ENCODE measurements around the gene SMYD3. TPM values are rescaled to one million over a fixed set of nuclear protein-coding genes. Genes with fewer than 3 reads are reported as not detected.

Gene SMYD3
- total and polyA plus RNA-seq, 2 donors = 22.0 to 27.0 TPM

DNA sequence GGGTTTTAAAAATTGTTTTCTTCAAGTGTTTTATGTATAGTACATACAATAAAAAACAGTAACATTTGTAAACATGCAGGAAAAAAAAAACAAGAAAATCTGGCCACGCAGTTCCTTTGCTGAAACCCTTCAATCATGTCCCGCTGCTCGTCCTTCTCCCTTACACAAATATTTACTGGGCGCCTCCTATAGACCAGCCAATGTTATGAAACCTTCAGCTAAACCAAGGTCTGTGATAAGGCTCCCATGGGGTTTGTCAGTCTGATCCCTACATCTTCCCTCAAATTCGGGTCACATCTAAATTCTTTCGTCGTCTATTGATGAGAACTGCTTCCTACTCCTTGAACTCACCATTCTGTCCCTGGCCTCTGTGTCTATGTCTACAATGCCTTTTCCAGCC is 583.9 kb downstream of the SMYD3 start:
- H3K9me3 ChIP-seq (ENCODE audit: control insufficient read depth in 2 of 2, insufficient read depth in 1 of 2, low read length in 1 of 2) = no peaks in the 10 kb centered on the region
- H3K4me3 ChIP-seq (ENCODE audit: low read length in 2 of 2) = no peak overlapping the region
- no peaks in the 10 kb centered on the region for H3K36me3 ChIP-seq (ENCODE audit: control insufficient read depth in 2 of 2, insufficient read depth in 2 of 2, low read length in 1 of 2)
- H3K4me1 ChIP-seq (ENCODE audit: control insufficient read depth in 2 of 2, insufficient read depth in 2 of 2, low read length in 2 of 2) = no peaks in the 10 kb centered on the region
- DNase-seq (ENCODE audit: low read depth in 6 of 9, low spot score in 9 of 9) = no peak
- 98% methylated on average over 7 of the region's 7 CpGs for WGBS
- H3K27ac ChIP-seq (ENCODE audit: low read depth in 1 of 2, low read length in 1 of 2) = no peak overlapping the region
- no peaks in the 10 kb centered on the region for H3K27me3 ChIP-seq (ENCODE audit: control insufficient read depth in 2 of 2, insufficient read depth in 1 of 2, low read length in 1 of 2)

DNA sequence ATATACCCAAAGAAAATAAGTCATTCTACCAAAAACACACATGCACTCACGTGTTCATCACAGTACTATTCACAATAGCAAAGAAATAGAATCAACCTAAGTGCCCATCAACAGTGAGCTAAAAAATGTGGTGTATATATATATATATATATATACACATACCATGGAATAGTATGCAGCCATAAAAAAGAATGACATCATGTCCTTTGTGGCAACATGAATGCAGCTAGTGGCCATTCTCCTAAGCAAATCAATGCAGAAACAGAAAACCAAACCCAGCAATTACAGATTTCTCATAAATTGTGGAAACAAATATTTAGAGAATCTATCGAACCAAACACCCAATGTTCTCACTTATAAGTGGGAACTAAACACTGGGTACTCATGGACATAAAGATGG is 585.7 kb downstream of the SMYD3 start:
- no peaks in the 10 kb centered on the region for H3K36me3 ChIP-seq (ENCODE audit: control insufficient read depth in 2 of 2, insufficient read depth in 2 of 2, low read length in 1 of 2)
- H3K9me3 ChIP-seq (ENCODE audit: control insufficient read depth in 2 of 2, insufficient read depth in 1 of 2, low read length in 1 of 2) = no peaks in the 10 kb centered on the region
- 99% methylated on average over 2 of the region's 2 CpGs for WGBS
- H3K4me3 ChIP-seq (ENCODE audit: low read length in 2 of 2) = no peak overlapping the region
- H3K27me3 ChIP-seq (ENCODE audit: control insufficient read depth in 2 of 2, insufficient read depth in 1 of 2, low read length in 1 of 2) = no peaks in the 10 kb centered on the region
- DNase-seq (ENCODE audit: low read depth in 6 of 9, low spot score in 9 of 9) = no peak
- no peaks in the 10 kb centered on the region for H3K4me1 ChIP-seq (ENCODE audit: control insufficient read depth in 2 of 2, insufficient read depth in 2 of 2, low read length in 2 of 2)
- H3K27ac ChIP-seq (ENCODE audit: low read depth in 1 of 2, low read length in 1 of 2) = no peak overlapping the region

DNA sequence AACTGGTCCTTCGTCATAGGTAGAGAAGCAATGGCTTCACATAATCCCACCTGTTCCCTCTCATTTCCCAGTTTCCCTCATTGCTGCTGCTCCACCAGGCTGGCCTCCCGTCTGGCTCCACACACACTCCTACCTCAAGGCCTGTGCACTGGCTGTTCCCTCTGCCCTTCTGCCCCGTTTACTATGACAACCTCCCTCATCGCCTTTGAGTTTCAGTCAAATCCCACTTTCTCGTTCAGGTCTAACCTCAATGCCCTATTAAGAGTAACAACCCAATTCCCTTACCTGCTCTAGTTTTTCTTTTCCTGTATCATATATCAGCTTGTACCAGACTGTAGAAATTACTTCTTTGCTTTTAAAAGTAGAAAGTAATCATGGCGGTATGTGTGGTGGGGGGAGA is 589.7 kb downstream of the SMYD3 start:
- Histone ChIP-seq H3K4me1 (ENCODE audit: control insufficient read depth in 2 of 2, insufficient read depth in 2 of 2, low read length in 2 of 2) (no peaks in the 10 kb centered on the region), H3K9me3 (ENCODE audit: control insufficient read depth in 2 of 2, insufficient read depth in 1 of 2, low read length in 1 of 2) (no peaks in the 10 kb centered on the region), H3K4me3 (ENCODE audit: low read length in 2 of 2) (no peak overlapping the region), H3K27ac (ENCODE audit: low read depth in 1 of 2, low read length in 1 of 2) (no peak overlapping the region), H3K36me3 (ENCODE audit: control insufficient read depth in 2 of 2, insufficient read depth in 2 of 2, low read length in 1 of 2) (no peaks in the 10 kb centered on the region), H3K27me3 (ENCODE audit: control insufficient read depth in 2 of 2, insufficient read depth in 1 of 2, low read length in 1 of 2) (no peaks in the 10 kb centered on the region)
- 90% methylated on average over 6 of the region's 6 CpGs for WGBS
- no peak for DNase-seq (ENCODE audit: low read depth in 6 of 9, low spot score in 9 of 9)

DNA sequence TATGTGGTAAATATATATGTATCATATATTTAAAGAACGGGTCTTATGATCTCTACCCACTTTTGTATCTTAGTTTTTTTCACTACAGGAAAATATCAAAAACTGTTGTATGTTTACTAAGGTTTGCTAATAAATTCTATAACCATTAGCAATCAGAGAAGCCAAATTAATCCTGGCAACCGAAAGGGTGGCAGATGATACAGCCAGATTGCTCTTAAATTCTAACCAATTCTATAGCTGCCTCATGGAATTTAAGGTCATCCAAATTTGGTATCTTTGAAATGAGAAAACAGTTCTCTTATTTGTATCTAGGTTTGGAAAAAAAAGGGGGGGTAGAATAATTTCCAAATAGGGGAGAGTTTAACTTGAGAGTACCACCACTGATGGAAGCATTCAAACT is 591.2 kb downstream of the SMYD3 start:
- no peaks in the 10 kb centered on the region for H3K4me1 ChIP-seq (ENCODE audit: control insufficient read depth in 2 of 2, insufficient read depth in 2 of 2, low read length in 2 of 2)
- no peaks in the 10 kb centered on the region for H3K36me3 ChIP-seq (ENCODE audit: control insufficient read depth in 2 of 2, insufficient read depth in 2 of 2, low read length in 1 of 2)
- no peaks in the 10 kb centered on the region for H3K27me3 ChIP-seq (ENCODE audit: control insufficient read depth in 2 of 2, insufficient read depth in 1 of 2, low read length in 1 of 2)
- no peak for DNase-seq (ENCODE audit: low read depth in 6 of 9, low spot score in 9 of 9)
- WGBS = over 99% methylated on average over 2 of the region's 2 CpGs
- H3K4me3 ChIP-seq (ENCODE audit: low read length in 2 of 2) = no peak overlapping the region
- H3K9me3 ChIP-seq (ENCODE audit: control insufficient read depth in 2 of 2, insufficient read depth in 1 of 2, low read length in 1 of 2) = no peaks in the 10 kb centered on the region
- no peak overlapping the region for H3K27ac ChIP-seq (ENCODE audit: low read depth in 1 of 2, low read length in 1 of 2)

DNA sequence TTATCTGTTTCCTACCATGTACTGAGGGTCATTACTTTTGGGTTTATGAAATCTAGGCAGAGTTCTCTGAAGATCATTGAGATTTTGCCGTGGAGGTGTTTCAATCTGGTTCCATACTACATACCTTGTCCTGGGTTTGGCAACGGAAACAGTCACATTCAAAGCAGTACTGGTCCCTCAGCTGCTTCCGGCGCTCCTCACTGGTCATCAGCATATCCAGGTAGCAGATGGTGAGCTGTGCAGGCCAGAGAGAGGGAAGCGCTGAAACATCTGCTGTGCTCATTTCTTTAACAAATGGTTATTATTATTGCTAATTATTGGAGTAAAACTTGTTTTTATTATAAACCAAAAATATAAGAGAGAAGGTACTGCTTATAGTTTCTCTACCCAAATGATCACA is 591.7 kb downstream of the SMYD3 start:
- WGBS = 98% methylated on average over 5 of the region's 5 CpGs
- no peak for DNase-seq (ENCODE audit: low read depth in 6 of 9, low spot score in 9 of 9)
- H3K27me3 ChIP-seq (ENCODE audit: control insufficient read depth in 2 of 2, insufficient read depth in 1 of 2, low read length in 1 of 2) = no peaks in the 10 kb centered on the region
- H3K4me1 ChIP-seq (ENCODE audit: control insufficient read depth in 2 of 2, insufficient read depth in 2 of 2, low read length in 2 of 2) = no peaks in the 10 kb centered on the region
- no peak overlapping the region for H3K4me3 ChIP-seq (ENCODE audit: low read length in 2 of 2)
- no peaks in the 10 kb centered on the region for H3K9me3 ChIP-seq (ENCODE audit: control insufficient read depth in 2 of 2, insufficient read depth in 1 of 2, low read length in 1 of 2)
- H3K36me3 ChIP-seq (ENCODE audit: control insufficient read depth in 2 of 2, insufficient read depth in 2 of 2, low read length in 1 of 2) = no peaks in the 10 kb centered on the region
- H3K27ac ChIP-seq (ENCODE audit: low read depth in 1 of 2, low read length in 1 of 2) = no peak overlapping the region

DNA sequence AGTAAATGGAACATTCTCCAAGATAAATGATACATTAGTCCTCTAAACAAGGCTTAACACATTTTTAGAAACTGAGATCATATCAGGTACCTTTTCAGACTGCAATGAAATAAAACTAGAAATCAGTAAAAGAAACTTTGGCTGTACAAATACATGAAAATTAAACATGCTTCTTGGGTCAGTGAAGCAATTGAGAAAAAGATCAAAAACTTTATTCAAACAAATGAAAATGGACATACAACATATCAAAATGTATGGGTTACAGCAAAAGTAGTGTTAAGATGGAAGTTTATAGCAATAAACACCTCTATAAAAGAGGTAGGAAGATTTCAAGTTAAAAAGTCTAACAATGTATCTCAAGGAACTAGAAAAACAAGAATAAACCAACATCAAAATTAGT is 598.5 kb downstream of the SMYD3 start:
- H3K4me1 ChIP-seq (ENCODE audit: control insufficient read depth in 2 of 2, insufficient read depth in 2 of 2, low read length in 2 of 2) = no peaks in the 10 kb centered on the region
- H3K27ac ChIP-seq (ENCODE audit: low read depth in 1 of 2, low read length in 1 of 2) = no peak overlapping the region
- H3K9me3 ChIP-seq (ENCODE audit: control insufficient read depth in 2 of 2, insufficient read depth in 1 of 2, low read length in 1 of 2) = peaks cover 0 to 2% of the 10 kb centered on the region in 2 donors
- no peak for DNase-seq (ENCODE audit: low read depth in 6 of 9, low spot score in 9 of 9)
- no peaks in the 10 kb centered on the region for H3K27me3 ChIP-seq (ENCODE audit: control insufficient read depth in 2 of 2, insufficient read depth in 1 of 2, low read length in 1 of 2)
- H3K36me3 ChIP-seq (ENCODE audit: control insufficient read depth in 2 of 2, insufficient read depth in 2 of 2, low read length in 1 of 2) = no peaks in the 10 kb centered on the region
- no peak overlapping the region for H3K4me3 ChIP-seq (ENCODE audit: low read length in 2 of 2)

DNA sequence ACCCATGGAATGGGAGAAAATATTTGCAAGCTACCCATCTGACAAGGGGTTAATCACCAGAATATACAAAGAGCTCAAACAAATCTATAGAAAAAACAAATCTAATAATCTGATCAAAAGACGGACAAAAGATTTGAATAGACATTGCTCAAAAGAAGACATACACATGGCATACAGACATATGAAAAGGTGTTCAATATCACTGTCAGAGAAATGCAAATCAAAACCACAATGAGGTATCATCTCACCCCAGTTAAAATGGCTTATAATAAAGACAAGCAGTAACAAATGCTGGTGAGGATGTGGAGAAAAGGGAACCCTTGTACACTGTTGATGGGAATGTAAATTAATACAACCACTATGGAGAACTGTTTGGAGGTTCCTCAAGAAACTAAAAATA is 600.9 kb downstream of the SMYD3 start:
- Histone ChIP-seq H3K4me1 (ENCODE audit: control insufficient read depth in 2 of 2, insufficient read depth in 2 of 2, low read length in 2 of 2) (no peaks in the 10 kb centered on the region), H3K27me3 (ENCODE audit: control insufficient read depth in 2 of 2, insufficient read depth in 1 of 2, low read length in 1 of 2) (no peaks in the 10 kb centered on the region), H3K9me3 (ENCODE audit: control insufficient read depth in 2 of 2, insufficient read depth in 1 of 2, low read length in 1 of 2) (peaks cover 0 to 2% of the 10 kb centered on the region in 2 donors), H3K4me3 (ENCODE audit: low read length in 2 of 2) (no peak overlapping the region), H3K36me3 (ENCODE audit: control insufficient read depth in 2 of 2, insufficient read depth in 2 of 2, low read length in 1 of 2) (no peaks in the 10 kb centered on the region), H3K27ac (ENCODE audit: low read depth in 1 of 2, low read length in 1 of 2) (no peak overlapping the region)
- WGBS = 94% methylated on average over 1 of the region's 1 CpG
- no peak for DNase-seq (ENCODE audit: low read depth in 6 of 9, low spot score in 9 of 9)

DNA sequence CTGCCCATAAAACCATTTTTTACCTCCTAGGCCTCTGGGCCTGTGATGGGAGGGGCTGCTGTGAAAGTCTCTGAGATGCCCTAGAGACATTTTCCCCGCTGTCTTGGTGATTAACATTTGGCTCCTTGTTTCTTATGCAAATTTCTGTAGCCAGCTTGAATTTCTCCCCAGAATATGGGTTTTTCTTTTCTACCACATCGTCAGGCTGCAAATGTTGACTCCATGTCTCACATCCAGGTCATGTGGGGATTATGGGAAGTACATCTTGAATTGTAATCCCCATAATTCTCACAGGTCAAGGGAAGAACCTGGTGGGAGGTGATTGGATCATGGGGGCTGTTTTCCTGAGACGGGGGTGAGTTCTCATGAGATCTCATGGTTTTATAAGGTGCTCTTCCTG is 603.2 kb downstream of the SMYD3 start:
- Histone ChIP-seq H3K27me3 (ENCODE audit: control insufficient read depth in 2 of 2, insufficient read depth in 1 of 2, low read length in 1 of 2) (no peaks in the 10 kb centered on the region), H3K4me1 (ENCODE audit: control insufficient read depth in 2 of 2, insufficient read depth in 2 of 2, low read length in 2 of 2) (no peaks in the 10 kb centered on the region), H3K27ac (ENCODE audit: low read depth in 1 of 2, low read length in 1 of 2) (no peak overlapping the region), H3K9me3 (ENCODE audit: control insufficient read depth in 2 of 2, insufficient read depth in 1 of 2, low read length in 1 of 2) (peaks cover 0 to 2% of the 10 kb centered on the region in 2 donors), H3K36me3 (ENCODE audit: control insufficient read depth in 2 of 2, insufficient read depth in 2 of 2, low read length in 1 of 2) (no peaks in the 10 kb centered on the region), H3K4me3 (ENCODE audit: low read length in 2 of 2) (no peak overlapping the region)
- WGBS = 99% methylated on average over 3 of the region's 3 CpGs
- no peak for DNase-seq (ENCODE audit: low read depth in 6 of 9, low spot score in 9 of 9)

DNA sequence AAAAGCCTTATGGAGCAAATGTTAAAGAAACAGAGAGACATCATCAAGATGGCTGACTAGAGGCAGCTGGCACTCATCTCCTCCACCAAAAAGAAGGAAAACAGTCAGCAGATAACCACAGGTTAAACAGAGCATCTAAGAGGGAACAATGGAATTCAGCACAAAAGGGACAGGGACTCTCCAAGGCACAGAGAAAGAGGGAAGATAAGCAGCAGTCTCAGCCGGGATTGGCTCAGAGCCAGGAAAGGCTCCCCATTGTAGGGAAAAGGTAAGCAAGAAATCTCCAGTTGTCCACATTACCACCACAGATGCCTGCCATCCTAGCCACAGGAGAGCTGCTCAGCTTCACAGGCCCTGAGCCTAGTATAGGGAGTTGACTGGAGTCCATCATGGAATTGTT is 605.5 kb downstream of the SMYD3 start:
- Histone ChIP-seq H3K9me3 (ENCODE audit: control insufficient read depth in 2 of 2, insufficient read depth in 1 of 2, low read length in 1 of 2) (peaks cover 0 to 2% of the 10 kb centered on the region in 2 donors), H3K4me3 (ENCODE audit: low read length in 2 of 2) (no peak overlapping the region), H3K36me3 (ENCODE audit: control insufficient read depth in 2 of 2, insufficient read depth in 2 of 2, low read length in 1 of 2) (no peaks in the 10 kb centered on the region), H3K27me3 (ENCODE audit: control insufficient read depth in 2 of 2, insufficient read depth in 1 of 2, low read length in 1 of 2) (no peaks in the 10 kb centered on the region), H3K4me1 (ENCODE audit: control insufficient read depth in 2 of 2, insufficient read depth in 2 of 2, low read length in 2 of 2) (no peaks in the 10 kb centered on the region), H3K27ac (ENCODE audit: low read depth in 1 of 2, low read length in 1 of 2) (no peak overlapping the region)
- DNase-seq (ENCODE audit: low read depth in 6 of 9, low spot score in 9 of 9) = no peak
- WGBS = 94% methylated on average over 1 of the region's 1 CpG

DNA sequence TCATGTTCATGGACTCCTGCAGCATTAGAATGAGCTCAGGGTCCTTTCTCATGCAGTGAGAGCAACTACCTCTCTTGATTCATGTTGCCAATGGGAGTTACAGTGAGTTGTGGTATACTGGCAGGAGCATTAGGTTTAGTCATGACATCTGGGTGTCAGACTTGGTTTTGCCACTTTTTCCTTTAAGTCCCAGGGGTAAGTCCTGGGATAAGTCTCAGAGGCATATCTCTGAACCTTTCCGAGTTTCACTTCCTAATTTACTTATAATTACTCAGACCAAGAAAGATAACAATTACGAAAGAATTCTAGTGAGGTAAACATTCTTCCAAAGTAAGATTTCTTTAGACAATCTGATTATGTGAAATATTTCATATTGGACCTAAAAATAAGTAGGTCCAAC is 606.0 kb downstream of the SMYD3 start:
- WGBS = 98% methylated on average over 2 of the region's 2 CpGs
- H3K36me3 ChIP-seq (ENCODE audit: control insufficient read depth in 2 of 2, insufficient read depth in 2 of 2, low read length in 1 of 2) = no peaks in the 10 kb centered on the region

More for the DNA sequence above, 606.0 kb downstream of the SMYD3 start:
- Histone ChIP-seq H3K27ac (ENCODE audit: low read depth in 1 of 2, low read length in 1 of 2) (no peak overlapping the region), H3K4me3 (ENCODE audit: low read length in 2 of 2) (no peak overlapping the region), H3K9me3 (ENCODE audit: control insufficient read depth in 2 of 2, insufficient read depth in 1 of 2, low read length in 1 of 2) (peaks cover 0 to 2% of the 10 kb centered on the region in 2 donors), H3K4me1 (ENCODE audit: control insufficient read depth in 2 of 2, insufficient read depth in 2 of 2, low read length in 2 of 2) (no peaks in the 10 kb centered on the region), H3K27me3 (ENCODE audit: control insufficient read depth in 2 of 2, insufficient read depth in 1 of 2, low read length in 1 of 2) (no peaks in the 10 kb centered on the region)
- DNase-seq (ENCODE audit: low read depth in 6 of 9, low spot score in 9 of 9) = no peak

All from thymus (tissue), 11 donors.